SK-N-SH (cell line): ENCODE results near the gene FRRS1L. TPM values are rescaled to one million over a fixed set of nuclear protein-coding genes. Genes with fewer than 3 reads are reported as not detected.

Experiments
- CTCF ChIA-PET: fragments of 300-600, 350-600 bp; formaldehyde crosslinking; extraction: SDS; loops from one replicate; lab custom pipeline; 2021; lab: Yijun Ruan, JAX
- POLR2A ChIA-PET: fragments of 350-600 bp; sonication (Branson Sonifier 250); formaldehyde crosslinking; extraction: SDS; loops from one replicate; lab custom pipeline; 2020; ENCODE audit warnings: antibody characterized with exemption, inconsistent platforms; lab: Yijun Ruan, JAX
- DNase-seq: peaks from one replicate; pipeline ENCODE4 v3.0.0; 2012
- H2AFZ ChIP-seq: fragments of 200-600 bp; sonication (generic); 2 replicates; pipeline ENCODE4 v1.8.1; 2016; ENCODE audit warnings: antibody characterized with exemption, mild to moderate bottlenecking, low read depth
- H3F3A ChIP-seq: fragments of 200-600 bp; sonication (generic); replicated peaks from 2 replicates; pipeline ENCODE3; 2016; ENCODE audit warnings: antibody characterized with exemption, mild to moderate bottlenecking; ENCODE audit not compliant: insufficient read depth
- H3K27ac ChIP-seq, 2 experiments: fragments of 200-500 bp in 1 of 2; fragments of 200-600 bp in 1 of 2; sonication (Bioruptor generic) in 1 of 2; sonication (generic), shearing (Covaris generic) in 1 of 2; 2 replicates each; pipeline versions ENCODE4 v1.5.1 to v1.6.1; 2014 to 2016; ENCODE audit warnings: low read depth in 2 of 2, inconsistent platforms in 1 of 2, low read length in 1 of 2, mild to moderate bottlenecking in 1 of 2, mixed read lengths in 1 of 2
- H3K27me3 ChIP-seq: fragments of 200-600 bp; sonication (generic), shearing (Covaris generic); 2 replicates; pipeline ENCODE4 v1.6.1; 2016; ENCODE audit warnings: mixed run types; ENCODE audit not compliant: insufficient read depth
- H3K36me3 ChIP-seq, 2 experiments: fragments of 200-500 bp in 1 of 2; fragments of 200-600 bp in 1 of 2; sonication (Bioruptor generic) in 1 of 2; sonication (generic) in 1 of 2; replicated peaks in 1 of 2; 2 replicates each; pipeline versions ENCODE3 to v1.5.1; 2014 to 2016; ENCODE audit warnings: low read length in 1 of 2, mild to moderate bottlenecking in 1 of 2; ENCODE audit not compliant: insufficient read depth in 2 of 2, control insufficient read depth in 1 of 2
- H3K4me1 ChIP-seq, 2 experiments: fragments of 200-500 bp in 1 of 2; fragments of 200-600 bp in 1 of 2; sonication (Bioruptor generic) in 1 of 2; sonication (generic), shearing (Covaris generic) in 1 of 2; 2 replicates each; pipeline versions ENCODE4 v1.5.1 to v1.6.1; 2014 to 2016; ENCODE audit warnings: low read depth in 1 of 2, low read length in 1 of 2, mixed run types in 1 of 2; ENCODE audit not compliant: insufficient read depth in 2 of 2, control insufficient read depth in 1 of 2
- H3K4me2 ChIP-seq: fragments of 200-600 bp; sonication (generic), shearing (Covaris generic); 2 replicates; pipeline ENCODE4 v1.6.1; 2017; ENCODE audit warnings: mixed run types
- H3K4me3 ChIP-seq, 2 experiments: fragments of 200-500 bp in 1 of 2; fragments of 200-600 bp in 1 of 2; sonication (Bioruptor generic) in 1 of 2; sonication (generic), shearing (Covaris generic) in 1 of 2; 2 replicates each; pipeline versions ENCODE4 v1.5.1 to v1.8.1; 2014 to 2016; ENCODE audit warnings: low read depth in 2 of 2, inconsistent platforms in 1 of 2, low read length in 1 of 2, mild to moderate bottlenecking in 1 of 2, mixed read lengths in 1 of 2, moderate library complexity in 1 of 2
- H3K79me2 ChIP-seq: fragments of 200-600 bp; sonication (generic); 2 replicates; pipeline ENCODE4 v1.8.1; 2017; ENCODE audit warnings: mild to moderate bottlenecking; ENCODE audit not compliant: insufficient read depth
- H3K9ac ChIP-seq: fragments of 200-600 bp; sonication (generic); 2 replicates; pipeline ENCODE4 v1.6.1; 2017; ENCODE audit warnings: mixed run types
- H3K9me2 ChIP-seq: fragments of 200-600 bp; sonication (generic); 2 replicates; pipeline ENCODE4 v1.6.1; 2017; ENCODE audit warnings: mixed run types
- H3K9me3 ChIP-seq: fragments of 200-600 bp; sonication (generic); 2 replicates; pipeline ENCODE4 v1.6.1; 2017; ENCODE audit warnings: mixed run types, mild to moderate bottlenecking, moderate library complexity
- H4K20me1 ChIP-seq: fragments of 200-600 bp; sonication (generic); 2 replicates; pipeline ENCODE4 v1.6.1; 2017; ENCODE audit warnings: mild to moderate bottlenecking, mixed run types; ENCODE audit not compliant: insufficient read depth
- CHD2 ChIP-seq: fragments of 150-350 bp; IDR thresholded peaks from 2 replicates; pipeline ENCODE4 v1.6.1; 2018; ENCODE audit warnings: low read length; ENCODE audit not compliant: partially characterized antibody
- ELF1 ChIP-seq: IDR thresholded peaks from 2 replicates; pipeline ENCODE4 v1.4.0; 2012
- FOSL2 ChIP-seq: IDR thresholded peaks from 2 replicates; pipeline ENCODE4 v1.4.0; 2012; ENCODE audit warnings: low read depth, mild to moderate bottlenecking, moderate library complexity, borderline replicate concordance
- FOXJ3 ChIP-seq: sonication (generic); formaldehyde crosslinking; IDR thresholded peaks from 2 replicates; pipeline ENCODE4 v1.5.1; 2020; ENCODE audit warnings: mild to moderate bottlenecking, missing genetic modification reagents
- FOXM1 ChIP-seq: IDR thresholded peaks from 2 replicates; pipeline ENCODE4 v1.4.0; 2012; ENCODE audit warnings: low read depth, mild to moderate bottlenecking
- JUND ChIP-seq: IDR thresholded peaks from 2 replicates; pipeline ENCODE4 v1.4.0; 2012
- MEF2A ChIP-seq: IDR thresholded peaks from 2 replicates; pipeline ENCODE4 v1.4.0; 2012; ENCODE audit warnings: low read depth, borderline replicate concordance
- MXI1 ChIP-seq: IDR thresholded peaks from 2 replicates; pipeline ENCODE4 v1.6.1; 2012; ENCODE audit warnings: mild to moderate bottlenecking, low read depth, low read length, improper control_type of control experiment
- NFIC ChIP-seq: IDR thresholded peaks from 2 replicates; pipeline ENCODE4 v1.4.0; 2012; ENCODE audit warnings: borderline replicate concordance
- POLR2AphosphoS5 ChIP-seq: IDR thresholded peaks from 2 replicates; pipeline ENCODE4 v1.6.1; 2012; ENCODE audit warnings: low read depth, low read length
- RAD21 ChIP-seq: IDR thresholded peaks from 2 replicates; pipeline ENCODE4 v1.6.1; 2012; ENCODE audit warnings: mild to moderate bottlenecking, low read length
- RFX5 ChIP-seq: IDR thresholded peaks from 2 replicates; pipeline ENCODE4 v1.6.1; 2012; ENCODE audit warnings: mild to moderate bottlenecking, improper control_type of control experiment, low read length
- RXRA ChIP-seq: IDR thresholded peaks from 2 replicates; pipeline ENCODE4 v1.4.0; 2012; ENCODE audit warnings: low read depth, mild to moderate bottlenecking, borderline replicate concordance
- SMC3 ChIP-seq: IDR thresholded peaks from 2 replicates; pipeline ENCODE4 v1.6.1; 2012; ENCODE audit warnings: low read depth, low read length, improper control_type of control experiment
- YY1 ChIP-seq: IDR thresholded peaks from 2 replicates; pipeline ENCODE4 v1.4.0; 2012; ENCODE audit warnings: low read depth, mild to moderate bottlenecking
- WGBS: methylation state at CpG from one replicate; pipeline ENCODE4 v1.1.6; 2017; ENCODE audit warnings: low lambda C conversion rate; 5-methylcytosine and 5-hydroxymethylcytosine counted together
- polyA plus RNA-seq, 3 experiments: library from polyadenylated mRNA; depleted of rRNA; stranded (reverse); fragments of >200 nt; gene quantifications; 2 replicates each; pipeline ENCODE4 v1.2.3, GENCODE V29; 2012
- TF ChIP-seq, protein P1 (sequence below): IDR thresholded peaks from 2 replicates; pipeline ENCODE4 v1.6.1; 2012; ENCODE audit warnings: mild to moderate bottlenecking, low read depth, low read length, moderate library complexity
- TF ChIP-seq, protein P2 (sequence below): fragments of 200-600 bp; sonication (generic); IDR thresholded peaks from 2 replicates; pipeline ENCODE4 v1.6.1; 2017; ENCODE audit warnings: antibody characterized with exemption, mild to moderate bottlenecking, moderate library complexity
- TF ChIP-seq, protein P3 (sequence below): IDR thresholded peaks from 2 replicates; pipeline ENCODE4 v1.4.0; 2012; ENCODE audit warnings: low read depth, borderline replicate concordance
- TF ChIP-seq, protein P4 (sequence below): fragments of 150-350 bp; IDR thresholded peaks from 2 replicates; pipeline ENCODE4 v1.6.1; 2016; ENCODE audit warnings: mild to moderate bottlenecking, low read depth, low read length
- TF ChIP-seq, protein P5 (sequence below): fragments of 150-350 bp; IDR thresholded peaks from 2 replicates; pipeline ENCODE4 v1.6.1; 2017; ENCODE audit warnings: antibody characterized with exemption, low read length, low read depth, borderline replicate concordance
- TF ChIP-seq, protein P6 (sequence below): IDR thresholded peaks from 2 replicates; pipeline ENCODE4; 2012

Gene FRRS1L
- polyA plus RNA-seq, 1 of the 3 experiments (the other 2 are of a cell fraction): 3.7 TPM

DNA sequence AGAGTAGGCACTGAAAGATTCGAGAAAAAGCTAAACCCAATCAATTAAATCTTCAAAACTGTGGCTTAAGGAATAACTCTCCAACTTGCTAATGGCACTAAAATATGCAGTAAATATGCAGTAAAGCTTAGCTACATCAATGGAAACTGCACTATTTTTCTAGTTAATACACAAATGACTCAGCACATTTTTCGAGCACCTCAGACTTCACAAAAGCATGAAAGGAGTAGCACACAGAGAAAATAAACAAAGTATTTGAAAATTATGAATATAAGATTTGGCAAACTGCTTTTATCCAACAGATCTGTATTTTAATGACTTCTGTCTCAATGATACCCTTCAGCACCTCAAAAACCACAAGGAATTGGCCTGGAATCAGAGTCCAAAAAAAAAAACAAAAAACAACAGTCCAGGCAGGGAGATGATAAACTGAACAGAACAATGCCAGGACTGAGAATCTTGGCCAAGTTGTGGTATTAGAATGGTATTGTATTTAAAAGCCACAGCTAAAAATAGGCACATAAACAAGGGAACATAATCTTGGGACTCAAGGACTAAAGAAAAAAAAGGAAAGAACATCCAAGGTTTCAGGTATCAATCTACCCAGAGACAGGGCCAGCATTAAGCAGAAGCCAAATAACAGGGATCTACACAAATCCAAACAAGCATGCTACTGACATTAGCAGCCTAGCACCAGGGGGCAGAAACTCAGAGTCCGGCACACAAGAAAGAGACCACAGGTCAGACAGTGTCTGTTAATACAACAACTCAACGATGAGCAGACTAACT lies 68.7 kb downstream of the FRRS1L start:
- no peaks in the 10 kb centered on the region for H3K27me3 ChIP-seq
- CTCF ChIA-PET: interaction anchor here (0.6 to 0.7 kb wide), 3 partner anchors 84 to 1953 kb away, joined by 3 to 4 read pairs (median 3); no protein-coding TSS in a partner anchor
- peaks cover 55% of the 10 kb centered on the region for H4K20me1 ChIP-seq
- no peaks in the 10 kb centered on the region for H3K9me3 ChIP-seq
- no peak overlapping the region for H3K4me3 ChIP-seq
- POLR2A ChIA-PET: no interaction called here
- H3K4me1 ChIP-seq: peaks cover 11 to 33% of the 10 kb centered on the region in 2 experiments
- H3F3A ChIP-seq: peaks cover 31% of the 10 kb centered on the region
- peak overlapping the region; percentile 50 for H3K4me2 ChIP-seq
- H3K9me2 ChIP-seq: no peaks in the 10 kb centered on the region
- H3K36me3 ChIP-seq: peaks cover 12 to 25% of the 10 kb centered on the region in 2 experiments
- 38% methylated on average over 4 of the region's 4 CpGs for WGBS
- peak; percentile 13 for DNase-seq
- H2AFZ ChIP-seq: no peak overlapping the region
- peak overlapping the region; percentile 71 to 72 for H3K27ac ChIP-seq
- peaks cover 95% of the 10 kb centered on the region for H3K79me2 ChIP-seq
- peak overlapping the region; percentile 14; the same call in 1 of the 2 replicates for H3K9ac ChIP-seq
- TF ChIP-seq, protein P1, sequence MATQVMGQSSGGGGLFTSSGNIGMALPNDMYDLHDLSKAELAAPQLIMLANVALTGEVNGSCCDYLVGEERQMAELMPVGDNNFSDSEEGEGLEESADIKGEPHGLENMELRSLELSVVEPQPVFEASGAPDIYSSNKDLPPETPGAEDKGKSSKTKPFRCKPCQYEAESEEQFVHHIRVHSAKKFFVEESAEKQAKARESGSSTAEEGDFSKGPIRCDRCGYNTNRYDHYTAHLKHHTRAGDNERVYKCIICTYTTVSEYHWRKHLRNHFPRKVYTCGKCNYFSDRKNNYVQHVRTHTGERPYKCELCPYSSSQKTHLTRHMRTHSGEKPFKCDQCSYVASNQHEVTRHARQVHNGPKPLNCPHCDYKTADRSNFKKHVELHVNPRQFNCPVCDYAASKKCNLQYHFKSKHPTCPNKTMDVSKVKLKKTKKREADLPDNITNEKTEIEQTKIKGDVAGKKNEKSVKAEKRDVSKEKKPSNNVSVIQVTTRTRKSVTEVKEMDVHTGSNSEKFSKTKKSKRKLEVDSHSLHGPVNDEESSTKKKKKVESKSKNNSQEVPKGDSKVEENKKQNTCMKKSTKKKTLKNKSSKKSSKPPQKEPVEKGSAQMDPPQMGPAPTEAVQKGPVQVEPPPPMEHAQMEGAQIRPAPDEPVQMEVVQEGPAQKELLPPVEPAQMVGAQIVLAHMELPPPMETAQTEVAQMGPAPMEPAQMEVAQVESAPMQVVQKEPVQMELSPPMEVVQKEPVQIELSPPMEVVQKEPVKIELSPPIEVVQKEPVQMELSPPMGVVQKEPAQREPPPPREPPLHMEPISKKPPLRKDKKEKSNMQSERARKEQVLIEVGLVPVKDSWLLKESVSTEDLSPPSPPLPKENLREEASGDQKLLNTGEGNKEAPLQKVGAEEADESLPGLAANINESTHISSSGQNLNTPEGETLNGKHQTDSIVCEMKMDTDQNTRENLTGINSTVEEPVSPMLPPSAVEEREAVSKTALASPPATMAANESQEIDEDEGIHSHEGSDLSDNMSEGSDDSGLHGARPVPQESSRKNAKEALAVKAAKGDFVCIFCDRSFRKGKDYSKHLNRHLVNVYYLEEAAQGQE: no peak
- TF ChIP-seq MEF2A: peak; percentile 98
- TF ChIP-seq, protein P2, sequence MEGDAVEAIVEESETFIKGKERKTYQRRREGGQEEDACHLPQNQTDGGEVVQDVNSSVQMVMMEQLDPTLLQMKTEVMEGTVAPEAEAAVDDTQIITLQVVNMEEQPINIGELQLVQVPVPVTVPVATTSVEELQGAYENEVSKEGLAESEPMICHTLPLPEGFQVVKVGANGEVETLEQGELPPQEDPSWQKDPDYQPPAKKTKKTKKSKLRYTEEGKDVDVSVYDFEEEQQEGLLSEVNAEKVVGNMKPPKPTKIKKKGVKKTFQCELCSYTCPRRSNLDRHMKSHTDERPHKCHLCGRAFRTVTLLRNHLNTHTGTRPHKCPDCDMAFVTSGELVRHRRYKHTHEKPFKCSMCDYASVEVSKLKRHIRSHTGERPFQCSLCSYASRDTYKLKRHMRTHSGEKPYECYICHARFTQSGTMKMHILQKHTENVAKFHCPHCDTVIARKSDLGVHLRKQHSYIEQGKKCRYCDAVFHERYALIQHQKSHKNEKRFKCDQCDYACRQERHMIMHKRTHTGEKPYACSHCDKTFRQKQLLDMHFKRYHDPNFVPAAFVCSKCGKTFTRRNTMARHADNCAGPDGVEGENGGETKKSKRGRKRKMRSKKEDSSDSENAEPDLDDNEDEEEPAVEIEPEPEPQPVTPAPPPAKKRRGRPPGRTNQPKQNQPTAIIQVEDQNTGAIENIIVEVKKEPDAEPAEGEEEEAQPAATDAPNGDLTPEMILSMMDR: peak; percentile 47
- TF ChIP-seq, protein P3, sequence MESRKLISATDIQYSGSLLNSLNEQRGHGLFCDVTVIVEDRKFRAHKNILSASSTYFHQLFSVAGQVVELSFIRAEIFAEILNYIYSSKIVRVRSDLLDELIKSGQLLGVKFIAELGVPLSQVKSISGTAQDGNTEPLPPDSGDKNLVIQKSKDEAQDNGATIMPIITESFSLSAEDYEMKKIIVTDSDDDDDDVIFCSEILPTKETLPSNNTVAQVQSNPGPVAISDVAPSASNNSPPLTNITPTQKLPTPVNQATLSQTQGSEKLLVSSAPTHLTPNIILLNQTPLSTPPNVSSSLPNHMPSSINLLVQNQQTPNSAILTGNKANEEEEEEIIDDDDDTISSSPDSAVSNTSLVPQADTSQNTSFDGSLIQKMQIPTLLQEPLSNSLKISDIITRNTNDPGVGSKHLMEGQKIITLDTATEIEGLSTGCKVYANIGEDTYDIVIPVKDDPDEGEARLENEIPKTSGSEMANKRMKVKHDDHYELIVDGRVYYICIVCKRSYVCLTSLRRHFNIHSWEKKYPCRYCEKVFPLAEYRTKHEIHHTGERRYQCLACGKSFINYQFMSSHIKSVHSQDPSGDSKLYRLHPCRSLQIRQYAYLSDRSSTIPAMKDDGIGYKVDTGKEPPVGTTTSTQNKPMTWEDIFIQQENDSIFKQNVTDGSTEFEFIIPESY: 0 out of 2 replicates have a peak, but pooled peaks have one; percentile 30
- 0 out of 2 replicates have a peak, but pooled peaks have one; percentile 55 for TF ChIP-seq FOXM1
- peak; percentile 97 for TF ChIP-seq NFIC
- TF ChIP-seq ELF1: no peak
- TF ChIP-seq RAD21: peak; percentile 35; the same call in 1 of the 2 replicates
- TF ChIP-seq SMC3: peak; percentile 37
- TF ChIP-seq, protein P4, sequence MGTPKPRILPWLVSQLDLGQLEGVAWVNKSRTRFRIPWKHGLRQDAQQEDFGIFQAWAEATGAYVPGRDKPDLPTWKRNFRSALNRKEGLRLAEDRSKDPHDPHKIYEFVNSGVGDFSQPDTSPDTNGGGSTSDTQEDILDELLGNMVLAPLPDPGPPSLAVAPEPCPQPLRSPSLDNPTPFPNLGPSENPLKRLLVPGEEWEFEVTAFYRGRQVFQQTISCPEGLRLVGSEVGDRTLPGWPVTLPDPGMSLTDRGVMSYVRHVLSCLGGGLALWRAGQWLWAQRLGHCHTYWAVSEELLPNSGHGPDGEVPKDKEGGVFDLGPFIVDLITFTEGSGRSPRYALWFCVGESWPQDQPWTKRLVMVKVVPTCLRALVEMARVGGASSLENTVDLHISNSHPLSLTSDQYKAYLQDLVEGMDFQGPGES: no peak
- peak; percentile 34; the same call in 1 of the 2 replicates for TF ChIP-seq RFX5
- TF ChIP-seq, protein P5, sequence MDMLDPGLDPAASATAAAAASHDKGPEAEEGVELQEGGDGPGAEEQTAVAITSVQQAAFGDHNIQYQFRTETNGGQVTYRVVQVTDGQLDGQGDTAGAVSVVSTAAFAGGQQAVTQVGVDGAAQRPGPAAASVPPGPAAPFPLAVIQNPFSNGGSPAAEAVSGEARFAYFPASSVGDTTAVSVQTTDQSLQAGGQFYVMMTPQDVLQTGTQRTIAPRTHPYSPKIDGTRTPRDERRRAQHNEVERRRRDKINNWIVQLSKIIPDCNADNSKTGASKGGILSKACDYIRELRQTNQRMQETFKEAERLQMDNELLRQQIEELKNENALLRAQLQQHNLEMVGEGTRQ: no peak
- TF ChIP-seq YY1: no peak
- TF ChIP-seq CHD2: no peak
- TF ChIP-seq POLR2AphosphoS5: peak; percentile 54; the same call in 1 of the 2 replicates
- TF ChIP-seq, protein P6, sequence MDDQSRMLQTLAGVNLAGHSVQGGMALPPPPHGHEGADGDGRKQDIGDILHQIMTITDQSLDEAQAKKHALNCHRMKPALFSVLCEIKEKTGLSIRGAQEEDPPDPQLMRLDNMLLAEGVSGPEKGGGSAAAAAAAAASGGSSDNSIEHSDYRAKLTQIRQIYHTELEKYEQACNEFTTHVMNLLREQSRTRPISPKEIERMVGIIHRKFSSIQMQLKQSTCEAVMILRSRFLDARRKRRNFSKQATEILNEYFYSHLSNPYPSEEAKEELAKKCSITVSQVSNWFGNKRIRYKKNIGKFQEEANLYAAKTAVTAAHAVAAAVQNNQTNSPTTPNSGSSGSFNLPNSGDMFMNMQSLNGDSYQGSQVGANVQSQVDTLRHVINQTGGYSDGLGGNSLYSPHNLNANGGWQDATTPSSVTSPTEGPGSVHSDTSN: peak; percentile 84
- no peak for TF ChIP-seq FOXJ3 (CRISPR knock-in tag)
- TF ChIP-seq RXRA: peak; percentile 36; the same call in 1 of the 2 replicates
- no peak for TF ChIP-seq MXI1
- peak; percentile 75 for TF ChIP-seq JUND
- TF ChIP-seq FOSL2: peak; percentile 3; the same call in 1 of the 2 replicates
